Body of pancreas (tissue), 4 donors: ENCODE measurements around the gene COIL. TPM values are rescaled to one million over a fixed set of nuclear protein-coding genes. Genes with fewer than 3 reads are reported as not detected.

Experiments used
- ATAC-seq: fragments of 150-250 bp; one replicate; pipeline ENCODE4 v1.9.1; 2016
- DNase-seq, 4 donors: peaks; one replicate each; pipeline ENCODE4 v3.0.0-alpha.2; 2019
- H3K27ac ChIP-seq, 4 donors: fragments of 200-600 bp; sonication (generic); 1 replicate in 3 of 4; 2 replicates in 1 of 4; pipeline versions ENCODE4 v1.5.1 to v1.6.1; 2016 to 2019; ENCODE audit warnings: mild to moderate bottlenecking in 1 of 4, mixed read lengths in 1 of 4, moderate library complexity in 1 of 4
- H3K27me3 ChIP-seq, 2 donors: fragments of 200-600 bp; sonication (generic); one replicate each; pipeline ENCODE4 v1.6.0; 2016; ENCODE audit warnings: mild to moderate bottlenecking in 1 of 2
- H3K36me3 ChIP-seq, 2 donors: fragments of 200-600 bp; sonication (generic); replicated peaks in 1 of 2; 2 replicates each; pipeline ENCODE4 v1.5.1; 2016; ENCODE audit warnings: low read depth in 2 of 2; ENCODE audit not compliant: insufficient read depth in 1 of 2
- H3K4me1 ChIP-seq: fragments of 200-600 bp; sonication (generic); one replicate; pipeline ENCODE4 v1.6.0; 2016
- H3K4me3 ChIP-seq, 2 donors: fragments of 200-600 bp; sonication (generic); 1 replicate in 1 of 2; 2 replicates in 1 of 2; pipeline ENCODE4 v1.5.1; 2016 to 2019
- H3K9me3 ChIP-seq, 3 donors: fragments of 200-600 bp; sonication (generic); 1 replicate in 2 of 3; 2 replicates in 1 of 3; pipeline ENCODE4 v1.5.1; 2016
- POLR2A ChIP-seq, 3 donors: fragments of 450-650 bp; IDR thresholded peaks; one replicate each; pipeline ENCODE4 v1.6.1; 2016; ENCODE audit warnings: antibody characterized with exemption in 3 of 3, mild to moderate bottlenecking in 2 of 3
- WGBS, 2 donors: methylation state at CpG; one replicate each; pipeline ENCODE4 v1.1.5; 2017; 5-methylcytosine and 5-hydroxymethylcytosine counted together
- intact Hi-C: fragments of 100-400 bp; cut with DNase I; formaldehyde crosslinking; loops from one replicate; pipeline ENCODE4 v1.15.1; 2023
- total RNA-seq, 2 donors: library from RNA; depleted of rRNA; stranded (reverse); fragments of >200 nt; gene quantifications; one replicate each; pipeline ENCODE4 v1.1.0, GENCODE V29; 2016
- TF ChIP-seq, protein P1 (sequence below), 7 experiments: fragments of 450-650 bp in 4 of 7; fragments of 200-600 bp in 3 of 7; sonication (generic) in 3 of 7; IDR thresholded peaks; one replicate each; pipeline ENCODE4 v1.5.1; 2016 to 2019; ENCODE audit warnings: antibody characterized with exemption in 7 of 7

Gene COIL
- total RNA-seq, 2 donors from 2014 or later, result 4.6 to 7.8 TPM

DNA sequence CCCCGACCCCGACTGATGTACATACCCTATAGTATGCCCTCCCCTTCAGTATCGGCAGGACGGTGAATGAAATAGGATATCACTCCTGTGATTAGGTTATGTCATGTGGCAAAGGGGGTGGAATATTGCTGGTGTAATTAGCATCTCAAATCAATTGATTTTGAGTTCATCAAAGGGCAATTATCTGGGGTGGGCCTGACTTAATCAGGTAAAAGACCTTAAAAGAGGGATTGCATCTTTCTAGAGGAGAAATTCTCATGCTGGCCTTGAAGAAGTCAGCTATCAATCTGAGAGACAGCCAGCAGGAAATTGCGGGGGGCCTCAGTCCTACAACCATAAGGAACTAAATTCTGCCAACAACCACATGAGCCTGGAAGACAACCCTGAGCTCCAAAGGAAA, 57.3 kb downstream of the COIL start:
- TF ChIP-seq POLR2A (IDR thresholded peaks at IDR 0.05), result no peak
- TF ChIP-seq, protein P1, sequence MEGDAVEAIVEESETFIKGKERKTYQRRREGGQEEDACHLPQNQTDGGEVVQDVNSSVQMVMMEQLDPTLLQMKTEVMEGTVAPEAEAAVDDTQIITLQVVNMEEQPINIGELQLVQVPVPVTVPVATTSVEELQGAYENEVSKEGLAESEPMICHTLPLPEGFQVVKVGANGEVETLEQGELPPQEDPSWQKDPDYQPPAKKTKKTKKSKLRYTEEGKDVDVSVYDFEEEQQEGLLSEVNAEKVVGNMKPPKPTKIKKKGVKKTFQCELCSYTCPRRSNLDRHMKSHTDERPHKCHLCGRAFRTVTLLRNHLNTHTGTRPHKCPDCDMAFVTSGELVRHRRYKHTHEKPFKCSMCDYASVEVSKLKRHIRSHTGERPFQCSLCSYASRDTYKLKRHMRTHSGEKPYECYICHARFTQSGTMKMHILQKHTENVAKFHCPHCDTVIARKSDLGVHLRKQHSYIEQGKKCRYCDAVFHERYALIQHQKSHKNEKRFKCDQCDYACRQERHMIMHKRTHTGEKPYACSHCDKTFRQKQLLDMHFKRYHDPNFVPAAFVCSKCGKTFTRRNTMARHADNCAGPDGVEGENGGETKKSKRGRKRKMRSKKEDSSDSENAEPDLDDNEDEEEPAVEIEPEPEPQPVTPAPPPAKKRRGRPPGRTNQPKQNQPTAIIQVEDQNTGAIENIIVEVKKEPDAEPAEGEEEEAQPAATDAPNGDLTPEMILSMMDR (IDR thresholded peaks at IDR 0.05), result no peak
- no peaks in the 10 kb centered on the region for H3K9me3 ChIP-seq
- H3K4me3 ChIP-seq, result no peak overlapping the region
- ATAC-seq, result no peak
- no peak overlapping the region for H3K27ac ChIP-seq
- DNase-seq, result no peak
- H3K36me3 ChIP-seq, result peaks cover 5 to 27% of the 10 kb centered on the region in 2 donors
- H3K27me3 ChIP-seq, result no peaks in the 10 kb centered on the region
- intact Hi-C loops, result no loop called here
- WGBS, 2 donors, result 83 to 90% methylated on average over 5 of the region's 5 CpGs
- no peaks in the 10 kb centered on the region for H3K4me1 ChIP-seq

DNA sequence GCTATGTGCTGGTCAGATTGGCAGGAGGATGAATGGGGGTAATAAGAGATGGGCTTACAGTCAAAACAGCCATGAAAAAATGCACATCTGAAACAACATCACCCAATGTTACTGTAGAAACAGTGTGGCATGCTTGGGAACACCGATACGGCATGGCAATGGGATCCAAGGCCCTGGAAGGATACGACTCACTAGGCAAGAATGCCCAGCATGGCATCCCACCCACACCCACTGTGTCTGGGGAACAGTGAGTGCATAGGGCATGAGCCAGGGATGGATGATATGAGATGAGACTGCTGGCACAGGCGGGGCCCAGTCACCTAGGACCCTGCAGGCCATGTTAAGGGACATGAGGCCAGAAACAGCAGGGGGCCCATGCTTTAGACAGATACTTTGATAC, 58.5 kb downstream of the COIL start:
- no peaks in the 10 kb centered on the region for H3K9me3 ChIP-seq
- H3K36me3 ChIP-seq, result peaks cover 5 to 31% of the 10 kb centered on the region in 2 donors
- H3K4me3 ChIP-seq, result no peak overlapping the region
- no peak for TF ChIP-seq POLR2A (IDR thresholded peaks at IDR 0.05)
- TF ChIP-seq, protein P1 (IDR thresholded peaks at IDR 0.05), result no peak
- WGBS, 2 donors, result 91 to 92% methylated on average over 4 of the region's 4 CpGs
- intact Hi-C loops, result no loop called here
- ATAC-seq (no peak), DNase-seq (no peak)
- H3K4me1 ChIP-seq, result no peaks in the 10 kb centered on the region
- no peaks in the 10 kb centered on the region for H3K27me3 ChIP-seq
- no peak overlapping the region for H3K27ac ChIP-seq

DNA sequence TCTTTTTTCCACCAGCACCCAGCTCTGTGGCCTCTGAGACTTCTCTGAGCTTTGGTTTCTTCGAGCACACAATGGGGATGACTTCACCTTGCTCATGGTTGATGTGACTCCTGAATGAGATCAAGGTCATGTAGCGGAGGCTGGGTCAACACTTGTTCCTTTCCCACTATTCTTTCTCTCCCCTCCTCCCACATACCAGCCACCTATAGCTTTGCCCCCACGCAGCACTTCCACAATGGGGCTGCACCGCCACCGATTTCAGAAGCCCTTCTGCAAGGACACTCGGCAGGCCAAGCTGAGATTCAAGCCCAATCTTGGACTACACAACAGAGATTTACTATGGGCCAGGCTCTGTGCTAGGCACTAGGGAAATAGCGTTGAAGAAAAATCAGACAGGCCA, 61.4 kb downstream of the COIL start:
- no peak for DNase-seq
- 83 to 84% methylated on average over 7 of the region's 7 CpGs for WGBS, 2 donors
- H3K4me1 ChIP-seq, result no peaks in the 10 kb centered on the region
- H3K27me3 ChIP-seq, result no peaks in the 10 kb centered on the region
- H3K9me3 ChIP-seq, result no peaks in the 10 kb centered on the region
- intact Hi-C loops, result no loop called here
- H3K27ac ChIP-seq, result no peak overlapping the region
- TF ChIP-seq, protein P1 (IDR thresholded peaks at IDR 0.05), result no peak
- TF ChIP-seq POLR2A (IDR thresholded peaks at IDR 0.05), result no peak
- ATAC-seq, result no peak
- H3K4me3 ChIP-seq, result no peak overlapping the region
- peaks cover 13 to 33% of the 10 kb centered on the region in 2 donors for H3K36me3 ChIP-seq

DNA sequence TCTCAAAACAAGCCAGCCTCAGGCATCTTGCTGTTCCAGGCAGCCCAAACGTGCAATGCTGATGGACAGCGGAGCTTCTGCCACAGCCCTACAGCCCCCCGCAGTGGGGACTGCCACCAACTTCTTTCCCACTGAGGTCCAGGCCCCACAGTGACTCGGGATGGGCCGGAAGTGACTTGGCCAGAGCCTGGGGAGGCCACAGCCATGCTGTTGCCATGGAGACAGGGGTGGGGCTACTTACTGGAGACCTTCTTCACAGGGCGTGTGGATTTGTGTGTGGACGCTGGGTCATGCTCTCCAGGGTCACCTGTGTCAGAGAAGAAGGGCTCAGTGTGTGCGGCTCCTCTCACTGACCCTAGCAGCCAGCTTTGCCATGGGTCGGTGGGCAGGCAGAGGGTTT, 62.0 kb downstream of the COIL start:
- Histone ChIP-seq H3K36me3 (peaks cover 19 to 32% of the 10 kb centered on the region in 2 donors), H3K27me3 (no peaks in the 10 kb centered on the region), H3K9me3 (no peaks in the 10 kb centered on the region), H3K27ac (no peak overlapping the region), H3K4me3 (no peak overlapping the region), H3K4me1 (no peaks in the 10 kb centered on the region)
- no peak for ATAC-seq
- DNase-seq, result no peak
- intact Hi-C loops, result no loop called here
- TF ChIP-seq POLR2A (IDR thresholded peaks at IDR 0.05), result no peak
- TF ChIP-seq, protein P1 (IDR thresholded peaks at IDR 0.05), result no peak
- WGBS, 2 donors, result 69 to 88% methylated on average over 6 to 9 of the region's 9 CpGs

DNA sequence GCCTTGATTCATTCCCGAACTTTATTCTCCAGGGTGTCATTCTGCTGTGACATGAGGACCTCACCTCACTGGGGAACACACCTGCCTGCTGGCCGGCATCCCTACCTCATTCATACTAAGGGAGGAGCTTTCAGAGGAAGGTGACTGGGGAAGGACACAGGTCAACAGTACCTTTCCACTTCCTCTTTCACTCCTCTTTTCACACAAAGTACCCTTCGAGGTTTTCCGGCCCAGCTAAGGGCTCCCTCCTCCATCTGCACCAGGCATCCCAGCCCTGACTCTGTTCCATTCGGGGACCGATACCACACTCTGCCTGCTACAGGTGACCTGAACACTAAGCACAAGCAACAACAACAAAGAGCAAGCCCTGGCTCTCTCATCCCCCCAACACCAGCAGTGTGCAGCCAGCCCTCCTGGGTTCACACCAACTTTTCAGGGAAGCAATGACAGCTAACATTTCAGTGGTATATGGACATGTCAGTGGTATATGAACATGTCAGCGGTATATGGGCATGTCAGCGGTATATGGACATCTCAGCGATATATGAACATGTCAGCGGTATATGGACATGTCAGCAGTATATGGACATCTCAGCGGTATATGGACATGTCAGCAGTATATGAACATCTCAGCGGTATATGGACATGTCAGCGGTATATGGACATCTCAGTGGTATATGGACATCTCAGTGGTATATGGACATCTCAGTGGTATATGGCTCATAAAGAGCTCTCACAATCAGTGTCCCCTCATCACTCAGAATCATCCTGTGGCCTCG, 63.0 kb downstream of the COIL start:
- 87 to 91% methylated on average over 13 to 14 of the region's 14 CpGs for WGBS, 2 donors
- Histone ChIP-seq H3K9me3 (no peaks in the 10 kb centered on the region), H3K4me1 (no peaks in the 10 kb centered on the region), H3K36me3 (peaks cover 14 to 32% of the 10 kb centered on the region in 2 donors), H3K4me3 (no peak overlapping the region), H3K27ac (no peak overlapping the region), H3K27me3 (no peaks in the 10 kb centered on the region)
- intact Hi-C loops, result no loop called here
- ATAC-seq, result no peak
- no peak for DNase-seq
- no peak for TF ChIP-seq POLR2A (IDR thresholded peaks at IDR 0.05)
- TF ChIP-seq, protein P1 (IDR thresholded peaks at IDR 0.05), result no peak
